Measurements from ENCODE around the gene HINT3.

The HINT3 gene

GRCh38 chr6:126002755-126003679 is 46.4 kb downstream of the HINT3 start:
- no peak for DNase-seq (ENCODE audit: low spot score)

- DNase-seq (ENCODE audit: low spot score): no peak
These were observed 51.2 kb downstream of the HINT3 start for GRCh38 chr6:126007800-126008199.

- DNase-seq (ENCODE audit: low spot score): no peak
These were observed 53.5 kb downstream of the HINT3 start for GRCh38 chr6:126010040-126010439.

DNA sequence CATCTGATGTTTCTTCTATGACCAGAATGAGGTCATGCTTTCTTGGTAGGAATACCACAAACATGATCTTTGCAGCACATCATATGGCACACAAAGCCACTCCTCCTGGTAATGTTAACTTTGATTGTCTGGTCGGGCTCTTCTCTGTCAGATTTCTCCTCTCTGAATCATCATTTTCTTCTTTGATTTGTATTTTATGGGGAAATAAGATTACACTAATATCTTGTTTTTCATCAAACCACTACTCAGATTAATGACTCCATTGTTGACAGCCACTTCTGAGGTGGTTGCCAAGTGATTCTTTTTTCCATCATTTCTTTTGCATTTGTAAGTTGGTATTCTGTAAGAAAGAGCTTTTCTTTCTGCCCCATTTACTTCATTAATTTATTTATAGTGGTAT is 59.3 kb downstream of the HINT3 start:
- no peak for DNase-seq (ENCODE audit: low spot score)

GRCh38 chr6:126016591-126016990 is 60.0 kb downstream of the HINT3 start:
- no peak for DNase-seq (ENCODE audit: low spot score)

DNA sequence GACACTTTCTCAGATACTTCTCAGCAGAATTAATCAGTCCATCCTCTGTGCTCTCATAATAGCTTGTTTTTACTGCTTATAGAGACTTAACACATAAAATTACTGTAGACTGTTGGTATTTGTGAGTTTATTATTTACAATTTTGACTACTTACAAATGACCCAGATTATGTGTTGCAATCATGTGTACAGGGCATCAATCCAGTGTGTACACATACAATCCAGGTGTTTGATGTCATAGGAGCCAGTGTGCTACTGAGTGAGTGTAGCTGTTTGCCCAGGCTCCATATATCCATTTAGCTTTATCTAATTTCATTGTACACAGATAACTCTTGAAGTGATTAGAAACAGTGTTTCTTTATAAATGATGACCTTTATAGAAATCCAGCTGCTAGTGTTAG is 61.1 kb downstream of the HINT3 start:
- no peak for DNase-seq (ENCODE audit: low spot score)

DNA sequence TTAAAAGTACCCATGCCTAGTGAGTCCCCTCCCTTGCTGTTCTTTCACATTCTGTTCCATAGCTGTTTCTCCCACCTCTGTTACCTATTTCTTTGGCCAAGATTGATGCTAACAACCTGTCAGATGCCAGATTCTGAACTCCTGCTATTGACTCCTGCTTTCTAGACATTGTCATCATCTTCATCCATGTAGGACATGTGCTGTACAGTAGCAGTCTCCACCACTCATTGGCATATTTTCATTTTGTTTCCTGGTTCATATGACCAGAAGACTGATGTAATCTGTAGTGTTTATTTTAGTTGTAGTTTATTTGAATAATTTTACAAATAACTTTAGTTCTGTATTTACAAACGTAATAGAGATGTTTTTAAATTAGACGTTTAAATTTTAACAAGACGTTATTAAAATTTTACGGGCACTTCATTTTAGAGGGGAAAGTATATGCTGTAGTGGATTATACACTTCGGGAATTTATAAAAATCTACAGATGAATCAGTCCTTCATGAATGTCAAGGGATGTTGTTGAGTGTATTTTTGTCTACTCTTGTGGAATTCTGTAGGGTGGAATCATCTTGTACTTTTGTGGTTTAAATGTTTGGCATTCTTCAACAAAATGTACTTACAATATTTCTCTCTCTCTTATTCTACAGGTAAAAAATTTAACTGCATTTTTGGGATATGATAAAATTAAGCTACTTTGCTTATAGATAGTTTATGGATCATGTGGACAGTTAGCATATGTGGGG is 63.9 kb downstream of the HINT3 start:
- no peak for DNase-seq (ENCODE audit: low spot score)

- peak; percentile 46 for DNase-seq (ENCODE audit: low spot score)
These were observed 66.9 kb downstream of the HINT3 start for GRCh38 chr6:126023474-126023873.

DNA sequence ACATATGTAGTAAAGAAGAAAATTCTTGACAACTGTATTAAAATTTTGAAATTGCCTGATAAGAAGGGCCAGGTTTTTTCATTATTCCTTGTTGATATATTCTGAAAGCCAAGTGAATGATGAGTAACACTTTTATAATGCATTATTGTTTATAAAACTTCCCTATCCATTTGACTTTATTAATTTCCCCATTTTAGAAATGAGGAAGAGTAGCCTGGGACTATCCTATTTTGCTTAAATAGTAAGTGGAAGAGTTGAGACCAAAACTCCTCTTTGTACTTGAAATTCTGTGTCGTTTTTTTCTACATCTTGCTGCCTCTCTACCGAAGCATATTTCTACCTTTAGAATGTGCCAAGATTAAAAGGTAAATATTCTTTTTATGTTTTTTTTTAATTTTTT is 69.4 kb downstream of the HINT3 start:
- DNase-seq (ENCODE audit: low spot score): no peak

DNA sequence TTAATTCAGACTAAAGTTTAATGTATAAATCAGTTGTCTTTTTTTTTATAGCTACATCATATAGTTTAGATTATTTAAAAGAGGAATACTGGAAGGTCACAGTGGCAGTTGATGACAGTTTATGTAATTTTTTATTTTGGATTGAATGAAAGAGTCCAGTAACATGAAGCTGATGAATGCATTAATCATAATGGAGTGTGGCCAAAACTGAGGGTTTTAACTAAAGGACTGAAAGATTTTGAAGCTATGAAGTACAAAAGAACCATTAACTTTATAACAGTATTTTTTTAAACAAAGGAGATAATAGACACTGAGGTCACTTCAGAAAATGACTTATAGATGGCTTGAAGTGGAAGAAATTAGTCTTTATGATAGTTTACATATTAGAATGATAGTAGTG is 71.0 kb downstream of the HINT3 start:
- no peak for DNase-seq (ENCODE audit: low spot score)
